OCI-LY3 (cell line): ENCODE measurements around the gene LEFTY2.

Experiments used
- H2AFZ ChIP-seq: fragments of 200-600, 300-600 bp; shearing (Covaris generic); 2 replicates; pipeline ENCODE4 v1.6.0; 2014; ENCODE audit warnings: antibody characterized with exemption, low read depth, low read length
- H3K27ac ChIP-seq: fragments of 200-600, 300-600 bp; sonication (generic); 2 replicates; pipeline ENCODE4 v1.5.1; 2014; ENCODE audit warnings: mild to moderate bottlenecking, low read length, moderate library complexity, mixed read lengths
- H3K27me3 ChIP-seq: fragments of 200-600, 300-600 bp; sonication (generic); 2 replicates; pipeline ENCODE4 v1.6.1; 2014; ENCODE audit warnings: low read depth, low read length, mixed read lengths
- H3K36me3 ChIP-seq: fragments of 200-600, 300-600 bp; sonication (generic); replicated peaks from 2 replicates; pipeline ENCODE3; 2014; ENCODE audit warnings: low read depth, low read length, mixed read lengths
- H3K4me1 ChIP-seq: fragments of 300-600, 200-600 bp; sonication (generic); 2 replicates; pipeline ENCODE4 v1.6.1; 2014; ENCODE audit warnings: low read length, mixed read lengths
- H3K4me2 ChIP-seq: fragments of 200-600, 300-600 bp; sonication (generic); 2 replicates; pipeline ENCODE4 v1.6.1; 2014; ENCODE audit warnings: low read length, mixed read lengths
- H3K4me3 ChIP-seq: fragments of 300-600, 200-600 bp; sonication (generic); 2 replicates; pipeline ENCODE4 v1.5.1; 2014; ENCODE audit warnings: antibody characterized with exemption, mild to moderate bottlenecking, low read length, moderate library complexity
- H3K79me2 ChIP-seq: fragments of 300-600, 200-600 bp; shearing (Covaris generic); 2 replicates; pipeline ENCODE4 v1.6.1; 2014; ENCODE audit warnings: mild to moderate bottlenecking, low read length, mixed read lengths
- H3K9ac ChIP-seq: fragments of 300-600, 200-600 bp; shearing (Covaris generic); 2 replicates; pipeline ENCODE4 v1.6.0; 2014; ENCODE audit warnings: mild to moderate bottlenecking, low read length, moderate library complexity
- H3K9me3 ChIP-seq: fragments of 200-600, 300-600 bp; shearing (Covaris generic); 2 replicates; pipeline ENCODE4 v1.6.1; 2014; ENCODE audit warnings: low read length, mixed read lengths; ENCODE audit not compliant: insufficient read depth
- H4K20me1 ChIP-seq: fragments of 200-600, 300-600 bp; sonication (generic); 2 replicates; pipeline ENCODE4 v1.6.1; 2016; ENCODE audit warnings: low read length, mixed read lengths; ENCODE audit not compliant: insufficient read depth
- CTCF ChIP-seq: fragments of 200-600, 300-600 bp; sonication (generic); IDR thresholded peaks from 2 replicates; pipeline ENCODE4 v1.5.1; 2014; ENCODE audit warnings: antibody characterized with exemption, low read length, low read depth
- EZH2phosphoT487 ChIP-seq: fragments of 200-600 bp; shearing (Covaris generic); IDR thresholded peaks from 2 replicates; pipeline ENCODE4 v1.6.1; 2018; ENCODE audit warnings: antibody characterized with exemption, mixed run types, low read depth

Gene LEFTY2

GRCh38 chr1:225887030-225887314, 54.0 kb downstream of the LEFTY2 start:
- no peaks in the 10 kb centered on the region for H3K27me3 ChIP-seq
- H3K79me2 ChIP-seq: peaks cover under 1% of the 10 kb centered on the region; the same call in 1 of the 2 replicates

More at GRCh38 chr1:225887030-225887314, 54.0 kb downstream of the LEFTY2 start:
- Histone ChIP-seq H3K9me3 (no peaks in the 10 kb centered on the region), H3K27ac (no peak overlapping the region), H3K4me3 (no peak overlapping the region), H3K4me1 (peaks cover 6% of the 10 kb centered on the region), H3K4me2 (no peak overlapping the region), H3K9ac (no peak overlapping the region), H3K36me3 (no peaks in the 10 kb centered on the region), H2AFZ (no peak overlapping the region), H4K20me1 (no peaks in the 10 kb centered on the region)
- TF ChIP-seq CTCF (no peak), EZH2phosphoT487 (no peak)
